Parathyroid adenoma (tissue), 2 donors: ENCODE results near the gene TSPYL4.

Experiments
- H2AFZ ChIP-seq: fragments of 300-600 bp; sonication (generic); one replicate; pipeline ENCODE4 v1.7.0; 2017; ENCODE audit warnings: antibody characterized with exemption, mild to moderate bottlenecking
- H3K27ac ChIP-seq: fragments of 300-600 bp; sonication (generic); one replicate; pipeline ENCODE4 v1.7.0; 2017
- H3K27me3 ChIP-seq: fragments of 300-600 bp; sonication (generic); one replicate; pipeline ENCODE4 v1.7.0; 2017; ENCODE audit warnings: low read length; ENCODE audit not compliant: control insufficient read depth, insufficient read depth
- H3K36me3 ChIP-seq: fragments of 300-600 bp; sonication (generic); one replicate; pipeline ENCODE4 v1.7.0; 2017; ENCODE audit warnings: low read length; ENCODE audit not compliant: control insufficient read depth, insufficient read depth
- H3K4me1 ChIP-seq: fragments of 300-600 bp; sonication (generic); one replicate; pipeline ENCODE4 v1.7.0; 2017; ENCODE audit warnings: control low read depth
- H3K4me2 ChIP-seq: fragments of 300-600 bp; sonication (generic); one replicate; pipeline ENCODE4 v1.7.0; 2017; ENCODE audit warnings: low read length
- H3K4me3 ChIP-seq: fragments of 300-600 bp; sonication (generic); one replicate; pipeline ENCODE4 v1.7.0; 2017; ENCODE audit warnings: low read depth, low read length
- H3K79me2 ChIP-seq: fragments of 300-600 bp; sonication (generic); one replicate; pipeline ENCODE4 v1.7.0; 2017; ENCODE audit warnings: control low read depth
- H3K9ac ChIP-seq: fragments of 300-600 bp; sonication (generic); one replicate; pipeline ENCODE4 v1.7.0; 2017; ENCODE audit warnings: mild to moderate bottlenecking
- H3K9me3 ChIP-seq: fragments of 300-600 bp; sonication (generic); one replicate; pipeline ENCODE4 v1.7.0; 2017; ENCODE audit warnings: low read length; ENCODE audit not compliant: control insufficient read depth
- CTCF ChIP-seq: fragments of 300-600 bp; sonication (generic); IDR thresholded peaks from one replicate; pipeline ENCODE4 v1.7.0; 2017; ENCODE audit warnings: antibody characterized with exemption, mild to moderate bottlenecking
- donor health status: primary hyperparathyroidism.

TSPYL4 gene

DNA sequence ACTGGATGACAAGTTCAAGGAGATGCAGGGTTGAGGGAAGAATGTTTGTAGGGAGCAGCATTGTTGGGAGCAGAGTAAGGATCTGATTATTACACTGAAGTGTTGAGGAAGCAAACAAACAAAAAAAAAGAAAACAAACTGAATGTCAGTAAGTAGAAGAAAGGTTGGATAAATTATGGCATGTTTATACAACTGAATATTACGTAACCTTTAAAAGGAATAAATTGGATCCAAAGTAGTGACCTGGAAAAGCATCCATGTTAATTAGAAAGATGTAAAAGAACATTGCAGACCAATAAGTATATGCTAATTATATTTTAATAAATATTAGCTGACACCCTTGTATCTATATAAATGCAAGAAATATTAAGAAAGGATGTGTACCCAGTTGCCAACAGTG, 38.7 kb upstream of the TSPYL4 start:
- no peak overlapping the region for H3K27ac ChIP-seq
- H3K4me1 ChIP-seq, result no peaks in the 10 kb centered on the region
- no peak overlapping the region for H3K4me3 ChIP-seq
- H3K79me2 ChIP-seq, result peaks cover 14% of the 10 kb centered on the region
- no peak for TF ChIP-seq CTCF
- no peak overlapping the region for H2AFZ ChIP-seq
- no peak overlapping the region for H3K9ac ChIP-seq
- no peak overlapping the region for H3K4me2 ChIP-seq
- no peaks in the 10 kb centered on the region for H3K9me3 ChIP-seq
- no peaks in the 10 kb centered on the region for H3K27me3 ChIP-seq
- no peaks in the 10 kb centered on the region for H3K36me3 ChIP-seq

- H3K79me2 ChIP-seq, result peaks cover 14% of the 10 kb centered on the region
- H3K27me3 ChIP-seq, result no peaks in the 10 kb centered on the region
- H2AFZ ChIP-seq, result no peak overlapping the region
- H3K9me3 ChIP-seq, result no peaks in the 10 kb centered on the region
- no peak overlapping the region for H3K4me2 ChIP-seq
- H3K4me3 ChIP-seq, result no peak overlapping the region
- no peaks in the 10 kb centered on the region for H3K4me1 ChIP-seq
- no peak overlapping the region for H3K9ac ChIP-seq
- H3K27ac ChIP-seq, result no peak overlapping the region
- TF ChIP-seq CTCF, result no peak
- H3K36me3 ChIP-seq, result no peaks in the 10 kb centered on the region
Measured at GRCh38 chr6:116291701-116292396, 38.0 kb upstream of the TSPYL4 start.

DNA sequence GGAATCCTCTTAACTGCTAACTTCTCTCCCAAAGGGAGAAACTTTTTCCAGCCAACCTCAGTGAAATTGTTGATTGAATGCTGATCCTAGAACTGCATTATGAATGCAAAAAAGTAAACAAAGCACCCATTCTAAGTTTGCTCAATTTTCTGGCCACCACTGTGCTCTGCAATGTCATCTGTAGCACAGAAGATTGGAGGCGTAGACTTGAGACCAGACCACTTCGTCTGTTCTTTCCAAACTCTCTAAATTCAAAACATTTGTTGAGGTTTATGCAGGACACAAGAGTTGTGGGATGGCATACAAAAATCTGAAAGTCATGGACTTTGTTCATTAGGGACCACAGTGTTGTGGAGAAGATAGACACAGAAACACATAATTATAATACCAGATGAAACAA, 36.9 kb upstream of the TSPYL4 start:
- Histone ChIP-seq H3K27me3 (no peaks in the 10 kb centered on the region), H3K9me3 (no peaks in the 10 kb centered on the region), H3K36me3 (no peaks in the 10 kb centered on the region), H3K4me2 (no peak overlapping the region), H3K4me3 (no peak overlapping the region), H3K4me1 (no peaks in the 10 kb centered on the region), H3K9ac (no peak overlapping the region), H2AFZ (no peak overlapping the region), H3K79me2 (peaks cover 14% of the 10 kb centered on the region), H3K27ac (no peak overlapping the region)
- no peak for TF ChIP-seq CTCF

DNA sequence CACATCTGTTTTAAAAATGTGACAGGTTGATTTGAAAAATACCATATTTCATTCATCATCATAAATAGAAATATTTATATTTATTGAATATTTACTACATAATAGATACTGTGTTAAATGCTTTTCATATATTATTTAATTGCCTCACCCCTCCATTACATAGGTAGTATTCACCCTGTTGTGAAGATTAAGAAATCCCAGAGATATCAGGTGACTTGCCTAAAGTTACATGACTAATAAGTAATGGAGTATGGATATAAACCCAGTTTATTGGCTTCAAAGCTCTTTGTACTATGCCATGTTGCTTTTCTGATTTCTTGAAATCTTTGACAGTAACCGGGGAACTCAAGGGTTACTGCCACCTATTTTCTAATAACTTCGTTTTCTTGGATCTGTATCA, 36.0 kb upstream of the TSPYL4 start:
- Histone ChIP-seq H2AFZ (no peak overlapping the region), H3K36me3 (no peaks in the 10 kb centered on the region), H3K4me1 (no peaks in the 10 kb centered on the region), H3K79me2 (peaks cover 12% of the 10 kb centered on the region), H3K9me3 (no peaks in the 10 kb centered on the region), H3K4me2 (no peak overlapping the region), H3K27ac (no peak overlapping the region), H3K4me3 (no peak overlapping the region), H3K9ac (no peak overlapping the region), H3K27me3 (no peaks in the 10 kb centered on the region)
- TF ChIP-seq CTCF, result no peak

DNA sequence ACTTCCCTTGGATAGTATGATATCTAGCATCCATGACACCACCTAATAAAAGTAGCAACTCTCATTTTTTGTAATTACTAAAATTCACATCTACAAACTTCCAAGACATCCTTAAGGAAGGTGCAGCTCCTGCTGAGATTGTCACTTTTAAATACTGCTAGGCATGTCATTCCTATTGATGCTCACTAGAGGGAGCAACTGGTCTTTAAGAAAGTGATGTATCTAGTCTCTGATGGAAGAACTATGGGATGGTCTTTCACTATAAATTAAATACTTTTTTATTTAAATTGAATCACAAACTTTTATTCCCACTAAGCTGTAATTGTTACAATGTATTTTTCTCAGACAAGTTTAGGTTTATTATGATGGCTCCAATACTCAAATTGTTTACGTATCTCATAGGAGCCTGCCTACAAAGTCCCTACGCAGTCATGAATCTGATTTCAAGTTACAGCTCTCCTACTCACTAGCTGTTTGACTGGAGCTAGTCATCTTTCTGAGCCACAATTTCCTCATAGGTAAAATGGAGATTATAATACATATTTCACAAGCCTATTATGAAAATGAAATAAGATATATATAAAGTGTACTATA, 33.9 kb upstream of the TSPYL4 start:
- Histone ChIP-seq H3K4me1 (no peaks in the 10 kb centered on the region), H3K27me3 (no peaks in the 10 kb centered on the region), H3K4me3 (no peak overlapping the region), H3K79me2 (peaks cover 5% of the 10 kb centered on the region), H3K36me3 (no peaks in the 10 kb centered on the region), H3K9me3 (no peaks in the 10 kb centered on the region), H3K27ac (no peak overlapping the region), H3K4me2 (no peak overlapping the region), H2AFZ (no peak overlapping the region), H3K9ac (no peak overlapping the region)
- peak; percentile 90 for TF ChIP-seq CTCF
